GM23248 (cell line): Measurements from ENCODE around the gene ASXL3. TPM values are rescaled to one million over a fixed set of nuclear protein-coding genes. Genes with fewer than 3 reads are reported as not detected.

ENCODE experiments used
- DNase-seq: peaks from one replicate; pipeline ENCODE4 v3.0.0-alpha.2; 2015
- H2AFZ ChIP-seq: fragments of 200-600 bp; sonication (generic); 2 replicates; pipeline ENCODE4 v1.6.1; 2016; ENCODE audit warnings: antibody characterized with exemption
- H3F3A ChIP-seq: fragments of 200-600 bp; sonication (generic); 2 replicates; pipeline ENCODE4 v1.6.1; 2016; ENCODE audit warnings: mild to moderate bottlenecking, antibody characterized with exemption, mixed run types; ENCODE audit not compliant: insufficient read depth
- H3K27ac ChIP-seq: fragments of 200-600 bp; sonication (generic); 2 replicates; pipeline ENCODE4 v1.5.1; 2016; ENCODE audit warnings: mild to moderate bottlenecking
- H3K27me3 ChIP-seq: fragments of 200-600 bp; sonication (generic); replicated peaks from 2 replicates; pipeline ENCODE4 v1.6.1; 2016; ENCODE audit warnings: mild to moderate bottlenecking; ENCODE audit not compliant: insufficient read depth
- H3K36me3 ChIP-seq: fragments of 200-600 bp; sonication (generic); 2 replicates; pipeline ENCODE4 v1.6.1; 2016; ENCODE audit warnings: low read depth, mild to moderate bottlenecking
- H3K4me1 ChIP-seq: fragments of 200-600 bp; sonication (generic); 2 replicates; pipeline ENCODE4 v1.6.1; 2016; ENCODE audit warnings: mild to moderate bottlenecking; ENCODE audit not compliant: insufficient read depth
- H3K4me2 ChIP-seq: fragments of 200-600 bp; sonication (generic); one replicate; pipeline ENCODE4 v1.6.1; 2016; ENCODE audit warnings: mild to moderate bottlenecking; ENCODE audit not compliant: unreplicated experiment
- H3K4me3 ChIP-seq: fragments of 200-600 bp; sonication (generic); 2 replicates; pipeline ENCODE4 v1.5.1; 2016; ENCODE audit warnings: mild to moderate bottlenecking
- H3K79me2 ChIP-seq: fragments of 200-600 bp; sonication (generic); 2 replicates; pipeline ENCODE4 v1.6.1; 2016; ENCODE audit warnings: mild to moderate bottlenecking; ENCODE audit not compliant: insufficient read depth
- H3K9ac ChIP-seq: fragments of 200-600 bp; sonication (generic); 2 replicates; pipeline ENCODE4 v1.6.1; 2016; ENCODE audit warnings: mild to moderate bottlenecking
- H3K9me2 ChIP-seq: fragments of 200-600 bp; sonication (generic); 2 replicates; pipeline ENCODE4 v1.6.1; 2016; ENCODE audit warnings: mixed run types, mild to moderate bottlenecking, moderate library complexity; ENCODE audit not compliant: insufficient read depth
- H3K9me3 ChIP-seq: fragments of 200-600 bp; sonication (generic); one replicate; pipeline ENCODE4 v1.6.1; 2017; ENCODE audit warnings: low read depth
- H4K20me1 ChIP-seq: fragments of 200-600 bp; sonication (generic); 2 replicates; pipeline ENCODE4 v1.6.0; 2016; ENCODE audit not compliant: insufficient read depth
- EZH2 ChIP-seq: fragments of 200-600 bp; sonication (generic); IDR thresholded peaks from 2 replicates; pipeline ENCODE4 v1.6.1; 2018; ENCODE audit warnings: antibody characterized with exemption, mild to moderate bottlenecking; ENCODE audit not compliant: insufficient read depth, poor library complexity, severe bottlenecking
- EZH2phosphoT487 ChIP-seq: fragments of 200-600 bp; sonication (generic); IDR thresholded peaks from 2 replicates; pipeline ENCODE4 v1.6.1; 2018; ENCODE audit warnings: antibody characterized with exemption, moderate library complexity, mild to moderate bottlenecking, low read depth; ENCODE audit not compliant: insufficient read depth
- WGBS, 2 experiments: methylation state at CpG; one replicate each; pipeline ENCODE4 v1.1.6; 2015 to 2017; ENCODE audit warnings: low lambda C conversion rate in 2 of 2, low coverage in 1 of 2; ENCODE audit errors: missing lambda C conversion rate in 2 of 2; 5-methylcytosine and 5-hydroxymethylcytosine counted together
- in situ Hi-C: fragments of 300-500 bp; cut with MboI; formaldehyde crosslinking; loops from 2 replicates; pipeline ENCODE4 v1.15.0; 2020
- polyA plus RNA-seq: library from polyadenylated mRNA; unstranded; fragments of >200 nt; fragmentation: Nextera tagmentation; extraction: Ambion mirVana; gene quantifications from 2 replicates; pipeline ENCODE4 v1.2.1, GENCODE V29; 2016
- total RNA-seq: library from RNA; depleted of rRNA; stranded (reverse); fragments of >200 nt; shearing (Covaris generic); gene quantifications from 2 replicates; pipeline ENCODE4 v1.2.3, GENCODE V29; 2014

ASXL3 gene
- total and polyA plus RNA-seq, 2 experiments from 2014 or later, result not detected

GRCh38 chr18:33560686-33561370 is 17.2 kb upstream of the ASXL3 start:
- no peaks in the 10 kb centered on the region for H3F3A ChIP-seq
- no peak overlapping the region for H3K4me2 ChIP-seq
- peak overlapping the region; percentile 46 for H2AFZ ChIP-seq
- 20% methylated on average over 4 of the region's 4 CpGs for WGBS, 2 experiments
- no peaks in the 10 kb centered on the region for H3K27me3 ChIP-seq
- no peaks in the 10 kb centered on the region for H4K20me1 ChIP-seq
- no peak overlapping the region for H3K27ac ChIP-seq
- no peaks in the 10 kb centered on the region for H3K4me1 ChIP-seq
- H3K4me3 ChIP-seq, result no peak overlapping the region
- H3K9ac ChIP-seq, result no peak overlapping the region
- TF ChIP-seq EZH2, result no peak
- no peak for TF ChIP-seq EZH2phosphoT487
- DNase-seq, result peak; percentile 7
- in situ Hi-C loops, result no loop called here
- H3K9me2 ChIP-seq, result no peaks in the 10 kb centered on the region
- H3K79me2 ChIP-seq, result no peaks in the 10 kb centered on the region
- no peaks in the 10 kb centered on the region for H3K9me3 ChIP-seq
- no peaks in the 10 kb centered on the region for H3K36me3 ChIP-seq

- Histone ChIP-seq H3K4me1 (no peaks in the 10 kb centered on the region), H3K79me2 (no peaks in the 10 kb centered on the region), H3K9me2 (no peaks in the 10 kb centered on the region), H3K27me3 (no peaks in the 10 kb centered on the region), H4K20me1 (no peaks in the 10 kb centered on the region), H3K4me3 (no peak overlapping the region), H3K36me3 (no peaks in the 10 kb centered on the region), H3K9ac (no peak overlapping the region), H3K4me2 (no peak overlapping the region), H2AFZ (no peak overlapping the region), H3K9me3 (no peaks in the 10 kb centered on the region), H3K27ac (no peak overlapping the region), H3F3A (no peaks in the 10 kb centered on the region)
- in situ Hi-C loops, result no loop called here
- TF ChIP-seq EZH2phosphoT487 (no peak), EZH2 (no peak)
- DNase-seq, result no peak
- WGBS, 2 experiments, result 64 to 77% methylated on average over 1 of the region's 1 CpG
Observed at GRCh38 chr18:33562741-33563140, 15.3 kb upstream of the ASXL3 start.

DNA sequence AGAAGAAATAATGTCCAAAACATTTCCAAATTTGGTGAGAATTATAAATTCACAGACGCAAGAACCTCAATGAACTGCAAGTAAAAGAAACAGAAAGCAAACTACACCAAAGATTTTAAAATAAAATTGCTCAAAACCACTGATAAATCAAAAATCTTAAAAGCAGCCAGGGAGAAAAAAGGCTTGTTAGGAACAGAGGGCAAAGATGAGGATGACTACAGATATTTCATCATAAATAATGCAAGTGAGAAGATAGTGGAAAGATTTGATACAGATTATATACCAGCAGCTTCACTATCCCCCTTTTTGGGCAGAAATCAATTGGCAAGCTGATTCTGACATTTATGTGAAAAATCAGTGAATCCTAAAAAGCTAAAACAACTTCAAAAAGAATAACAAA is 10.3 kb upstream of the ASXL3 start:
- Histone ChIP-seq H3K27me3 (no peaks in the 10 kb centered on the region), H3K4me2 (no peak overlapping the region), H3K4me3 (no peak overlapping the region), H3K9ac (no peak overlapping the region), H2AFZ (no peak overlapping the region), H4K20me1 (no peaks in the 10 kb centered on the region), H3K9me3 (no peaks in the 10 kb centered on the region), H3K9me2 (no peaks in the 10 kb centered on the region), H3K4me1 (no peaks in the 10 kb centered on the region), H3F3A (no peaks in the 10 kb centered on the region), H3K36me3 (no peaks in the 10 kb centered on the region), H3K27ac (no peak overlapping the region), H3K79me2 (no peaks in the 10 kb centered on the region)
- no peak for DNase-seq
- in situ Hi-C loops, result no loop called here
- WGBS, 2 experiments, result 52 to 59% methylated on average over 1 of the region's 1 CpG
- TF ChIP-seq EZH2 (no peak), EZH2phosphoT487 (no peak)

- Histone ChIP-seq H3K27ac (no peak overlapping the region), H3K27me3 (peaks cover 15% of the 10 kb centered on the region), H3K36me3 (no peaks in the 10 kb centered on the region), H2AFZ (no peak overlapping the region), H3K9me3 (no peaks in the 10 kb centered on the region), H3K4me3 (no peak overlapping the region), H4K20me1 (no peaks in the 10 kb centered on the region), H3K79me2 (no peaks in the 10 kb centered on the region), H3K4me2 (no peak overlapping the region), H3F3A (no peaks in the 10 kb centered on the region), H3K9ac (no peak overlapping the region), H3K9me2 (no peaks in the 10 kb centered on the region), H3K4me1 (no peaks in the 10 kb centered on the region)
- WGBS, 2 experiments, result 48 to 52% methylated on average over 4 of the region's 4 CpGs
- DNase-seq, result no peak
- in situ Hi-C loops, result no loop called here
- no peak for TF ChIP-seq EZH2phosphoT487
- TF ChIP-seq EZH2, result no peak
Observed at GRCh38 chr18:33571998-33572787, 5.8 kb upstream of the ASXL3 start.
